Ectodermal cell (in vitro differentiated cells): ENCODE measurements around the gene KHK.
A peak's percentile ranks its signal among the peaks of the same experiment; 100 is the strongest.

ENCODE experiments used
- H3K27ac ChIP-seq: 2 replicates; pipeline ENCODE4 v1.7.0; 2013; ENCODE audit warnings: mild to moderate bottlenecking, low read depth, low read length; ENCODE audit not compliant: insufficient read depth, poor library complexity, severe bottlenecking
- H3K27me3 ChIP-seq: 2 replicates; pipeline ENCODE4 v1.7.0; 2013; ENCODE audit warnings: mild to moderate bottlenecking, low read length; ENCODE audit not compliant: insufficient read depth, control insufficient read depth, poor library complexity, severe bottlenecking
- H3K36me3 ChIP-seq: one replicate; pipeline ENCODE4 v1.7.0; 2013; ENCODE audit warnings: low read length; ENCODE audit not compliant: control insufficient read depth, insufficient read depth
- H3K4me1 ChIP-seq: one replicate; pipeline ENCODE4 v1.7.0; 2013; ENCODE audit warnings: low read length; ENCODE audit not compliant: control insufficient read depth, insufficient read depth
- H3K4me3 ChIP-seq: 2 replicates; pipeline ENCODE4 v1.7.0; 2013; ENCODE audit warnings: low read depth, low read length, control low read depth; ENCODE audit not compliant: insufficient read depth
- H3K9me3 ChIP-seq: 2 replicates; pipeline ENCODE4 v1.7.0; 2013; ENCODE audit warnings: mild to moderate bottlenecking, low read length, moderate library complexity; ENCODE audit not compliant: control insufficient read depth
- WGBS, 2 experiments: methylation state at CpG; one replicate each; pipeline ENCODE4 v1.1.7; 2013; ENCODE audit warnings: missing lambda C conversion rate in 2 of 2; 5-methylcytosine and 5-hydroxymethylcytosine counted together

Gene KHK

GRCh38 chr2:27049422-27050280, 36.9 kb upstream of the KHK start:
- no peaks in the 10 kb centered on the region for H3K27me3 ChIP-seq
- WGBS, 2 experiments, result 13 to 14% methylated on average over 52 of the region's 52 CpGs
- H3K27ac ChIP-seq, result peak overlapping the region; percentile 83
- H3K36me3 ChIP-seq, result peaks cover 14% of the 10 kb centered on the region
- no peaks in the 10 kb centered on the region for H3K9me3 ChIP-seq
- H3K4me3 ChIP-seq, result peak overlapping the region; percentile 85
- no peaks in the 10 kb centered on the region for H3K4me1 ChIP-seq

DNA sequence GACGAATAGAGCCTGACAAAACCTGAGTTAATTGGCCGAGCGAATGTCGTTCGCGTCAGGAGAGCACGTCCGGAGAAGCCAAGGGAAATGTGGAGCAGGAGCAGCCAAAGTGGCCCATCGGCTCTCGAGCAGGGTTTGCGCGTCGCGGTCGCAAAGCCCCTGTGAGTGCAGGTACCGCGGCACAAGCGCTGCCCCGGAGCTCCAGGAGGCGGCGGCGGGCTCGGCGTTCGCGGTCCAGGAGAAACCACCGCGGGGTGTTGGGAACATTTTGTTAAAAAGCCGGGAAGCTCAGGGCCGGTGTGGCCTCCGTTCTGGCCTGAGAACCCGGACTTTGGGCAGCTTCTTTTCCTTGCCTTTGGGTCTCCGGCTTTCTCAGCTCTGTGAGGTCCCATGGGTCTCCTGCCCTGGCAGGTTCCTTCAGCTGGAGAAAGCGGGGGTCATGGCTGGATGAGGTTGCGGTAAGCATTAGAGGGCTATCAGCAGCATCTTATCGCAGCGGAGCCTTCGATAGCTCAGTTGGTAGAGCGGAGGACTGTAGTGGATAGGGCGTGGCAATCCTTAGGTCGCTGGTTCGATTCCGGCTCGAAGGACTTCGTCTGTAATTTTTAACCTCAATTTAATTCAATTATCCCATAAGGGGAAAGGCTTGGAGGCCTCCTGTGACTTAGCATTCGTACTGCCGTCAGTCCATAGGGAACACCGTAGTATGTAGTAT, 36.1 kb upstream of the KHK start:
- no peaks in the 10 kb centered on the region for H3K9me3 ChIP-seq
- H3K27ac ChIP-seq, result peak overlapping the region; percentile 90
- H3K36me3 ChIP-seq, result peaks cover 20% of the 10 kb centered on the region
- no peaks in the 10 kb centered on the region for H3K27me3 ChIP-seq
- 0 to 1% methylated on average over 48 of the region's 48 CpGs for WGBS, 2 experiments
- H3K4me3 ChIP-seq, result peak overlapping the region; percentile 85
- H3K4me1 ChIP-seq, result no peaks in the 10 kb centered on the region

- WGBS, 2 experiments, result 0% methylated on average over 67 of the region's 67 CpGs
- peaks cover 27% of the 10 kb centered on the region for H3K36me3 ChIP-seq
- H3K27ac ChIP-seq, result peak within 1 kb of the TSS; percentile 90
- H3K4me3 ChIP-seq, result peak within 1 kb of the TSS; percentile 85
- H3K27me3 ChIP-seq, result no peaks in the 10 kb centered on the region
- H3K4me1 ChIP-seq, result no peaks in the 10 kb centered on the region
- no peaks in the 10 kb centered on the region for H3K9me3 ChIP-seq
Measured at GRCh38 chr2:27050996-27051901, 35.3 kb upstream of the KHK start, which contains the start of gene AGBL5. Gene AGBL5 (plus strand): TSS chr2:27051668. CDS start chr2:27052959, 1,291 bp downstream.

DNA sequence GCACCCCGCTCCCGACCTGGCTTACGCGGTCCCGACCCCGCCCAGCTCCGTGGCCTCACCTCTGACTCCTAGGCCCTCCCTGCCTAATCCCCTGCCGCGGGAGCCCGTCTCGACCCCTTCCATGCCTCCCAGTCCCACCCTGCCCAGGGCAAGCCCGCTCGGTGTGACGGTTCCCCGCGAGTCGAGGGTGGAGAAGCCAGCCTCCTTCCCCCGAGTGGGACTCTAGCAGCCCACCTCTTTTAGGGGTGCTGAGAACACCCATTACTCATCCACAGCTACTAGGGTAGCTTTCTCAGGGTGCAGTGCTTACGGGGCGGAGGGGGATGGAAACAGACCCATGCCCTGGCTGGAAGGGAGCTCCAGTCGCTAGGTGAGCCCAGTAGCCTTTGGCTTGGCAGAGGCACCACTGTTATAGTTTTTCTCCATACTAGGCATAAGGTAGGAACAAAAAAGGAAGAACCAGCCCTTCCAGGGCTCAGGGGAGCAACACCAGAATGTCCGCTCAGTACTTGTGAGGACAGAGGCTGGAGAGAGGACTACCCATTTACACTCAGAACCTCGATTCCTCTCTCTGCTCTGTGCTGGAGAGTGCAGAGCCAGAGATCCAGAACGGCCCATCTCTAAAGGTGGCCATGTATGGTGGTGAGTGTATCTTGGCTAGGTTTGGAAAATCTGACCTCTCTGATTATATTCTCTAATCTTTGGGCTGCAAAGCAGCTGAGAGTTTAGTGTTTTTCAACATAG, 34.5 kb upstream of the KHK start:
- Histone ChIP-seq H3K27ac (no peak overlapping the region), H3K4me1 (no peaks in the 10 kb centered on the region), H3K27me3 (no peaks in the 10 kb centered on the region), H3K4me3 (peak overlapping the region; percentile 85), H3K9me3 (no peaks in the 10 kb centered on the region), H3K36me3 (peaks cover 33% of the 10 kb centered on the region)
- 7 to 8% methylated on average over 24 of the region's 24 CpGs for WGBS, 2 experiments

DNA sequence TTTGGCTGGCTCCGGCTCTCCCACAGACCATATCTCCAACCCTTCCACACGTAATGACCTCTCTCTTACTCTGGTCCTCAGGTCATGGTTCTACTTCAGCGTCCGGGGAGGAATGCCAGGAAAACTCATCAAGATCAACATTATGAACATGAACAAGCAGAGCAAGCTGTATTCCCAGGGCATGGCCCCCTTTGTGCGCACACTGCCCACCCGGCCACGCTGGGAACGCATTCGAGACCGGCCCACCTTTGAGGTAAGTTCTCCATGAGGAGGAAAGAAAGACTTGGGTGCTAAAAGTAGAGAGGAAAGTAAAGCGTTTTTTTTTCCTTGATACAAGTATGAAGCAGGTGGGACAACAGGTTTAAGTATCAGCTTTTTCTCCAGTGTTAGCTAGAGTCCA, 33.3 kb upstream of the KHK start:
- no peaks in the 10 kb centered on the region for H3K4me1 ChIP-seq
- H3K27me3 ChIP-seq, result no peaks in the 10 kb centered on the region
- 87 to 88% methylated on average over 11 of the region's 11 CpGs for WGBS, 2 experiments
- H3K9me3 ChIP-seq, result no peaks in the 10 kb centered on the region
- H3K36me3 ChIP-seq, result peaks cover 36% of the 10 kb centered on the region
- no peak overlapping the region for H3K4me3 ChIP-seq
- no peak overlapping the region for H3K27ac ChIP-seq

DNA sequence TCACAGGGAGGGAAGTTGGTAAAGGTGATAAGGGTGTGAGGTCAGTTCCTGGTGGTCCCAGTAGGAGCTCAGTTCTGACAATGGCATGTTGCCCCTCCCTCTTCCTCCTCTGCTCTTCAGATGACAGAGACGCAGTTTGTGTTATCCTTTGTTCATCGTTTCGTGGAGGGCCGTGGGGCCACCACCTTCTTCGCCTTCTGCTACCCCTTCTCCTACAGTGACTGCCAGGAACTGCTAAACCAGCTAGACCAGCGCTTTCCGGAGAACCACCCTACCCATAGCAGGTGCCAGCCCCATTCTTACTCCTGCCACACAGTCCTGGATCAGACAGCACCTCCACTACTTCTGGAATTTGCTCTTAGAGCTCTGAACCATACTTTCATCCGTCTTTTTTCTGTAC, 32.8 kb upstream of the KHK start:
- H3K36me3 ChIP-seq, result peaks cover 36% of the 10 kb centered on the region

GRCh38 chr2:27054721-27055120, 31.9 kb upstream of the KHK start:
- Histone ChIP-seq H3K9me3 (no peaks in the 10 kb centered on the region), H3K36me3 (peaks cover 36% of the 10 kb centered on the region), H3K4me1 (no peaks in the 10 kb centered on the region), H3K27me3 (no peaks in the 10 kb centered on the region), H3K27ac (no peak overlapping the region), H3K4me3 (no peak overlapping the region)
- 94 to 99% methylated on average over 11 of the region's 11 CpGs for WGBS, 2 experiments

More for the DNA sequence above, 32.8 kb upstream of the KHK start:
- Histone ChIP-seq H3K4me3 (no peak overlapping the region), H3K27ac (no peak overlapping the region), H3K27me3 (no peaks in the 10 kb centered on the region), H3K9me3 (no peaks in the 10 kb centered on the region), H3K4me1 (no peaks in the 10 kb centered on the region)
- WGBS, 2 experiments, result 89 to 91% methylated on average over 8 of the region's 8 CpGs

DNA sequence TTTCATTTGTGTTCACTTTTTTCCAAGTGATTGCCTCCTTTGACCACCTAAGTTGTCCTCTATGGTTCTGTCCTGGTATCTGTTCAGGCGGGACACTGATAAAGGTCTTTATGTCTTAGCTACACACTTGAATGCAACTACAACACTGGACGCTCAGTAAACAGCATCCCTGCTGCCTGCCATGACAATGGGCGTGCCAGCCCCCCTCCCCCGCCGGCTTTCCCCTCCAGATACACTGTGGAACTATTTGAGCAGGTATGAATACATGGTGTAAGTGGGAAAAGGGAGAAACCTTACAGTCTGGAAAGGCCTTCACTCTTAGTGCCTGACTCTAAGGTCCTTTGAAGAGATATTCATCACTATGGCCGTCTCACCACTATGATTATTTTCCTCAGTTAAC, 29.4 kb upstream of the KHK start:
- Histone ChIP-seq H3K36me3 (peaks cover 36% of the 10 kb centered on the region), H3K27me3 (no peaks in the 10 kb centered on the region), H3K9me3 (no peaks in the 10 kb centered on the region), H3K27ac (no peak overlapping the region), H3K4me1 (no peaks in the 10 kb centered on the region), H3K4me3 (no peak overlapping the region)
- 94 to 95% methylated on average over 6 of the region's 6 CpGs for WGBS, 2 experiments

- Histone ChIP-seq H3K4me1 (no peaks in the 10 kb centered on the region), H3K27me3 (no peaks in the 10 kb centered on the region), H3K4me3 (no peak overlapping the region), H3K36me3 (peaks cover 34% of the 10 kb centered on the region), H3K27ac (no peak overlapping the region), H3K9me3 (no peaks in the 10 kb centered on the region)
- 96% methylated on average over 10 of the region's 10 CpGs for WGBS, 2 experiments
Measured at GRCh38 chr2:27058210-27058609, 28.4 kb upstream of the KHK start.
